GM18907 (cell line): Measurements from ENCODE around the gene SERP1.

Experiments used
- ATAC-seq: cut with Tn5 transposase; IDR thresholded peaks from one replicate; pipeline ENCODE4 v1.9.1; 2021; ENCODE audit warnings: mild to moderate bottlenecking, moderate library complexity; ENCODE audit not compliant: unreplicated experiment

The SERP1 gene

DNA sequence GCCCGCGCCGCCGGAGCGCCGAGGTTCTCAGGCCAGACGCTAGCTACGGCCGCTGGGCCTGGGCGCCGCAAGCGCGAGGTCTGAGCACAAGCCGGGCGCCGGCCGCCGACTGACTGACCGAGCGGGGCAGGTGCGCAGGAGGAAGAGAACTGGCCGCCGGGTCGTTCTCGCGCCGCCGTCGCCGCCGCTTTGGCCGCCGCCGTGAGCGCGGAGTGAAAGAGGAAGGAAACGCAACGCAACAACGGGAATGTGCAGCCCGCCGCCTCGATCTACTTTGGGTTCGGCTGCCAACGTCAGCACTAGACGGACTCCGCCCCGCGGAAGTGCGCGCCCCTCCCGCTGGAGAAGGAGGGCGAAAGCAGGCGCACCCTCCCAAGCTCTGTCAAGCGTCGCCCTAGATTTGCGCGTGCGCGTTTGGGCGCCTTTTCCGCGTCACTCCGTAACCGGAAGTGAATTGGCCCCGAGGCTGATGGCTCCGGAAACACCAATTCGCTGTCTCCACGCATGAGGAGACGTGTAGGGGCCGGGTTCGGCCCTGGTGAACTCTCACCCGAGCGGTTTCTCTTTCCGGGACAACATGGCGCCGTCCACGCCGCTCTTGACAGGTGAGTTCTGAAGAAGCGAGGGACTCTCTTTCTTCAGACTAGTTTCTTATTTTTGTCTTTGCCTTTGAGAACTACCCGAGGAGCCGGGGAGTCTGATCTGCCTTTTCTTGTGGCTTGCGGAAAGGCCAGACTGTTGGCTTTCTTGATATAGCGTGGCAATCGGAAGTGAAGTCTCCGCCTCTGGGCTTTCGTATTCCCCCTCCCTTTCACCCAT lies at the start of gene SERP1, which contains the start of gene EIF2A:
Gene SERP1 (minus strand): TSS at position 271 of the 819 bp plus-strand sequence. CDS start 361 bp downstream, outside the sequence.
Gene EIF2A (plus strand): TSS at position 562 of the 819 bp plus-strand sequence. CDS start 16 bp downstream, at position 578.
- ATAC-seq: peak; percentile 95

DNA sequence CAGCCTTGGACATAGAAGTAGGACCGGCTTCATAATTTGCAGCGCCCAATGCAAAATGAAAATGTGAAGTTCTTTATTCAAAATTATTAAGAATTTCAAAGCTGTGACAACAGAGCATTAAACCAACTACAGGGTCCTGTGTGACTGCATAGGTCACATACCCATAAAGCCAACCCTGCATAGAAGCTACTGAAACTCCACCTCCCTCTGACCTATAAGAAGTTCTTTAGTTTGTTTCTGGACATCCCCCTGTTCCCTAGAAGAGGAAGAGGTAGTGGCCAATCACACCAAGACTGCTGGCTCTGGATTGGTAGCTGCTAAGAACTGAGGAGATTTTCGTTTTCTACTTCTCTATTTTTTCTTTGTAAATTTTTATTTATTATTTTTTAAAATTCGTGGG lies 47.9 kb upstream of the SERP1 start:
- ATAC-seq: no peak

DNA sequence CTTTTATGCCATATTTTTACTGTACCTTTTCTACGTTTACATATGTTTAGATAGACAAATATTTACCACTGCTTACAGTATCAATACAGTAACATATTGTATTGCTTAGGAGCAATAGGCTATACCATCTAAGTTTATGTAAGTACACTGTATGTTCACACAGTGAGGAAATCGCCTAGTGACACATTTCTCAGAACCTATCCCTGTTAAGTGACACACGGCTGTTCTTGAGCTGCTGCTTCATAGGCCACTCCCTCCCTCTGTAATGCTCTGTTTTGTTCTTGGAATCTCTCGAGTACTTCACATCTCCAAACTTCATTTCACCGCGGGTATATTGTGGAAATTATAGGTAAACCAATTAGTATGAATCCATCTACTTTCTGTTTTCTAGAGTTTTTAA lies 43.5 kb upstream of the SERP1 start:
- ATAC-seq: no peak

DNA sequence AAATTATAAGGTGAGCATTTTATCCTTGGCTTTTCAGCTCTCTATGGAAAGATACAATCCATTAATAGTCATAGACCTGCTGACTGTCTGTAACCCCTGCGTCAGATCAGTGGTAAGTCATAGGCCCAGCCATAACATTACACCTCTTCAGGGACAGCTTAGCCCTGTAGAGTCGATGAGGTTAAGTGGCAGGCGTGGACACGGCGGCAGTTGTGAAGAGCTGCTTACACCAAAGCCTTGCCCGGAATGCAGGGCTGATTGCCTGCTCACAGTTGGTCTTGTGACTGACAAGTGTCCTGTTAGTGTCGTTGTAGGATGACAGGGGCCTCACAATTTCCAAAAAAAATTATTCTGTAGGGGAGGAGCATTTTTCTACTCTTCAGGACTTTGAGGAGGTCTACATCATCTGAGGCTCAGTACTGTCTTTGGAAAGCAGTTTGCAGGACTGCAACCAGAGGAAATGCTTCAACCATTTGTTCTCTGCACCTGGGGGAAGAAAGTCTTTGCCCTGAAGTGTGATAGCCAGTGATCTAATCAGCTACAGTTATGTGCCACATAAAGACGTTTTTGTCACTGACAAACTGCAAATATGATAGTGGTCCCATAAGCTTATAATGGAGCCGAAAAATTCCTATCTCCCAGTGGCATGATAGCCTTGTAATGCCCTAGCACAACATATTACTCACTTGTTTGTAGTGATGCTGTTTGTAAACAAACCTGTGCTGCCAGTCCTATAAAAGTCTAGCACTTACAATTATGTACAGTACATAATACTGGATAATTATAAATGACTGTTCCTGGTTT lies 41.9 kb upstream of the SERP1 start:
- no peak for ATAC-seq

DNA sequence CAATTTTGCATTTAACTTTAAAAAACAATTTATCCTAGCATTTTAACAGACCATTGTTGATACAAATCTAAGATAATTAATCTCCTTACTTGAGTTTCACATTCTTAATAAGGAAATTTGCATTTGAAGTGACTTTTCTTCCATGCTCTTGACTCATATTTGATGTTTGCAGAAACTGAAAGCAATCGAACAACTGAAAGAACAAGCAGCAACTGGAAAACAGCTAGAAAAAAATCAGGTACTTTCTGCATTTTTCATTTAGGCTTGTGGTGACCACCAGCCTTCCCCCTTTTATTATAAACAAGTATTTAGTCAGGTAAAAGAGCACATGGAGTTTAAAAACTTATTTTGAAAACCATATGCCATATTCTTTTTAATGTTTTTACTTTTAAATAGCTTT lies 36.7 kb upstream of the SERP1 start:
- ATAC-seq: peak; percentile 67

DNA sequence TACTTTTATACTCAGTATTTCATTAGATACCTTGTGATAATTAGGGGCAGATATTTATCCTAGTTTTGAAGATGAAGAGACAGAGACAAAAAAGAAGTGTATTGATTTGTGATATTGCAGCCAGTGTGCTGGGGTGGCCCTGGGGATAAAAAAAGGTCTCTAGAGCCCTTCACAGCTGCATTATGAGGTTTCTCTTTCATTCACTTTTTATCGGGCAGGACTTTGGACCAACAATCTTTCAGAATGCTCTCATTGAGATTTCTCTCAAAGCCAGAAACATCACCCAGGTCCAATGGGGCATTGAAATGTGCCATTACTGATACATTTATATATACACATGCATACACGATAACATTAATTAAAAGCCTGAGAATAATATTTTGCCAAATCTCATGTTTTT lies 36.3 kb upstream of the SERP1 start:
- ATAC-seq: peak; percentile 66

DNA sequence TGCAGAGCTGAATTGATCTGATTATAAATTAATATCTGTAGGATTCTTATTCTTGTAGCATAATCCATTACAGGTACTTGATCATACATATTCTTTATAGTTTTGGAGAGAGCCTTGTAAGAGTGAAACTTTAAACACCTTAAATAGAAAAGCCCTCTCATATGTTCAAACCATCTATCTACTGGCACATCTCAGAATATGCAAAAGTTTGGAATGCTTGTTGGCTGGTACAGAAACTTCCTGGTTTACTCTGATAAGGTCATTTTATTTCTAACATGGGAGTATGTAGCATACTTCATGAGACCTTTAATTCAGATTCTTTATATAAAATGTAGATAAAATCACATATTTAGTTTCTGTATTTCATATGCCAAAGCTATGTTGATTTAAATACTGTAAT lies 34.9 kb upstream of the SERP1 start:
- ATAC-seq: no peak

DNA sequence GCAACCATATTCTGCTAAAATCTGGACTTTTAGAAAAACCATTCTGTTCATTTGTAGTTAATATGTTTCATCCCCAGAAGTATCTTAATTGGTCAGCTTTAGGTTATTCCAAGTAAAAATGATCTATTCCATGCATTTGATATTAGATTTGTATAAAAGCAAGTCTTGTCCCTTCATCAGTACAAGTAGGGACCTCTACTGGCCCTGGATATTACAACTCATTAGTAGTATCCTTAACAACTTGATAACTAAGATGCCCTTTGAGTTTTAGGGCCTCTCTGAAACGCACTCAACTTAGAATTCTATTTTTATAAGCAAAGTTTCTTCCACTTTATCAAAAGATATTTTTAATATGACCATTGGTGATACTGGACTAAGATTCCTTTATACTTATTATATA lies 31.6 kb upstream of the SERP1 start:
- no peak for ATAC-seq

DNA sequence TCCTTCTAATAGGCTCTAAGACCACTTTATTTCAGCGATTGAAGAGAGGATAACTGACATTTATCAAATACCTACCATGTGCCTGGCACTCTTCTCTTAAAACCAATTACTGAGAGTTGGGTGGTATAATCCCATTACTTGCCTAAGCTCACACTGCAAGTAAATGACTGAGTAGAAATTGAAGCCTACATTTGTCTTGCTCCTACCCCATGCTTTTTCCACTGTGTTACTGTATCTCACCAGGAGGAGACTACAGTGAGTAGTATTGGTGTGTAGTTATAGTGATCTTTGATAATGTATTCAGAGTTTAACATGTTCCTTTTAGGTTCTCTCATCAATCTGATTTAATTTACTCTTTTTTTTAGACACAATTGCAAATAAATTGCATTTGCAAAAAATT lies 21.0 kb upstream of the SERP1 start:
- ATAC-seq: no peak

DNA sequence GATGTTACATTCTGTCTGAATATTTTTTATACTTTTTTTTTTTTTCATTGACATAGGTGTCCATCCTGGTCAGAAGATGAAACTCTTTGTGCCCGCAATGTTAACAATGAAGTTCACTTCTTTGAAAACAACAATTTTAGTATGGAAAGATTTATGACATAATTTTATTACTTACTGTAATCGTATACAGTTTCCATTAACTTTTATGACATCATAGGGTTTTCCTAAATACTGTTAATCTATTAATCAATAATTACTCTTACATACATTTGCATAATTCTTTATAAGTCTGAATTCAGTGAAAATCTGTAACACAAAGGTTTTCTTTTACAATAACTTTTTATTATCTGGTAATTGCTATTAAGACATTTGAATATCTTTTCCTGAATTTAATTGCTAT lies 17.9 kb upstream of the SERP1 start:
- no peak for ATAC-seq

DNA sequence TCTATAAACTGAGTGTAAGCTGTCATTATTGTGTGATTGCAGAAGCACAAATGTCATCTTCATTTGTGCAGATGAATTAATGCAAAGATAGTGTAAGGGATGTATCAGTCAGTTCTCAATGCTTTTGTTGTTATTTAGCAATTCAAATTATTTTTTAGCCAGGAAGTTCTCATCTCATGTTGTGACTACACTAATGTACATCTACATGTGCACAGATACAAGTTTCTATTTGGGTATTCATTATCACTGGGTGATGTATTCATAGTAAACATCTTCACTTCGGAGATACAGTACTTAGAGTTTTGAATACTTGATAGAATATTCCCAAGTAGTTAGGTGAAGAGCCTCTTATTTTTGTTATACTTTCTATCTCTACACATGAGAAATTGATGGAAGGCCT lies 11.4 kb upstream of the SERP1 start:
- no peak for ATAC-seq

DNA sequence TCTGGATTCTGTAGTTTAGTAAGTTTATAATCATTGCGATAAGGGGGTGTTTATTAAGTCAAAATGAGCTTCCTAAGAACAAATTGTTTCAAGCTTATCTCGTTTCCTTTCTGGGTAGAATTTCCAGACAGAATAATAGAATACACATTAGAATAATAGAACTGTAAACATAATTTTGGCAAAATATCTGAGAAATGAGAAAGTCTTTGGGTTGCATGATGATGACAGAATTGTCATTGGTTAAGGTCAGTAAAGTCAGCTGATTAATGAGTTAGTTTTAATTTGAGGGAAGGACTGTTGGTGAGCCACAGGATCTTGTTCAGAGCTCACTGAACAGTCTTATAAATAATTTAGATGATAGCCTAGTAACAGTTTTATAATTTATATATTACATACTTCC lies 10.5 kb upstream of the SERP1 start:
- ATAC-seq: no peak

DNA sequence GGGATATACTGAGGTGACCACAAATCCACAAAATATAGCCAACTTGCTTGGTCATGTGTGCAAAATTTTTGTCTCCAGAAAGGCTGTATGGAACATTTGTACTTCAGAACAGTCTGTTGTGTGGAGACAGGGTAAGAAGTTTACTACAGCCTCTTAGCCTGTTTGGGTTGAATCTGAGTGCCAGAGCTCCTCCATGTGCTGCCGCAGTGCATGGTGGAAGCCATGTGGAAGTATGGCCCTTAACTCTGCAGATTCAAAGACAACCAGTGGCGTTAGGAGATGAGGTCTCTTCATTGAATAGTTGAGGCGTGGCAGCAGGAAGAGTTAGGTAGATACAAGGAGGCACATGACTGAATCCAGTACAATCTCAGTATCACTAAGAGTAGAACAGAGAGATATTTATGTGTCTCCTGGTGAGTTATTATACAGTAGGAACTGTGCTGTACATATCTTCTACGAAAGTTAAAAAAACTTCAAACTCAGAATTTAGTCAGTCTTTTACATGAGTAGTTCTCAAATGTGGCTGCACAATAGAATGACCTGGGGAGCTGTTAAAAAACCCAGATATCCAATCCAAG lies 9.7 kb upstream of the SERP1 start:
- no peak for ATAC-seq

DNA sequence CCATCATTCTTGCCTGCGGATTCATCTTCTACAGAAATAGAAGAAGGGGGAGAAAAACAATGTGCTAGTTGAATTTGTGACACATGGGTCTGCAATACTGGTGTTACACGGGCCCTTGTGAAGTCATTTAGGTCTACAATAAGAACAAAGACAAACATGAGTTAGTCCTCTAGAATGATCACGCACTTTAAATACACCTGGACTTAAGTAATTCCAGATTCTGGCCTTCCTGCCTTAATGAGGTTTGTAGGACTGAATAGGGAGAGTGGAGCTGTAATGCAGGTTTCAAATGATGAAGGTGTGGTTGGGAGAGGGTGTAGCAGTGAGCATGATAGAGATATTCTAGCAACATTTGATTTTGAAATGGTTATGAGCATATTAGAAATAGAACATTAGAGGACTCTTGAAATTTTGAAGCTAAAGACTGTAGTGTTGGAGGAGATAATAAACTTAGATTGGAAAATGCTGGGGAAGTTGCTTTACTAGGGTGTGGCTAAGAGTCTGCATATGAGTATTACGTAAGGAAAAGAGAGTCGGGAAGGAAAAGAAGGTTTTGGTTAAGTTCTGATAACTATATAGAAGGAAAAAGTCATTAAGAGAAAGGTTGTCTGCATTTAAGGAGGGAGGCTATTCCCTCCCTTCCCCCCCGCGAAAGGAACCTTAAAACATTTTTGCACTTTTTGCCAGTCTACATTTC lies 897 bp upstream of the SERP1 start:
- no peak for ATAC-seq

DNA sequence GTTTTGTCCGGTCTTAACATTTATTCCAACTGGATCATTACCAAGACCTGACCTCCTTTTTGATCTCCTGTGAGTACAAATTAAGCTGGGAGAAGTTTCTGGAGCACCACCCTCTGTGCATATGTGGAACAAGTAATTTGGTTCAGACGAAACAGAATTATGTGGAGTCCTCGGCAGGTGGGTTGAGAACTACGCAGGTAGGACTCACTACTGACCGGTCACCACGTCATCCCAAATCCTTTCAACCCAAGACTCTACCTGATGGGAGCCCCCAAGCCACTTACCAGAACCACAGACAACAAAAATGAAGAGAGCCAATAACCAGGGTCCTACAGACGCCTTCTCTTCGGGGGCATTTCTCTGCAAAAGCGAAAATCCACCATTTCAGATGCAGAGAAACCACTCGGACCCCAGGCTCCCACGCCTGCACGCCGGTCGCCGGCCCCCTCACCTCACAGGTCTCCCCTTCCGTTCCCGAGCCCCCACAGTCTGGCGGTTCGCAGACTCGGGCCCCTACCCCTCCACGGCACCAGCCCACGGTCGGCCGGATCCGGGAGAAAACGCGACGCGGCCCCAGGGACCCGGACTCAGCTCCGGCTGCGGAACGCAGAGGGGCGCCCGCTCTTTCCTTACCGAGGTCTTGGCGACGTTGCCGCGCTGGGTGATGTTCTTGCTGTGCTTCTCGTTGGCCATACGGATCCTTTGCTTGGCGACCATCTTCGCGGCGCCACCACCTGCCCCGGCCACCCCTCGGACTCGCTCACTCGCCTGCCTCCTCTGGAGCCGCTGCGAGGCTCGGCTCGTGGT lies 674 bp downstream of the SERP1 start:
- ATAC-seq: peak; percentile 25

DNA sequence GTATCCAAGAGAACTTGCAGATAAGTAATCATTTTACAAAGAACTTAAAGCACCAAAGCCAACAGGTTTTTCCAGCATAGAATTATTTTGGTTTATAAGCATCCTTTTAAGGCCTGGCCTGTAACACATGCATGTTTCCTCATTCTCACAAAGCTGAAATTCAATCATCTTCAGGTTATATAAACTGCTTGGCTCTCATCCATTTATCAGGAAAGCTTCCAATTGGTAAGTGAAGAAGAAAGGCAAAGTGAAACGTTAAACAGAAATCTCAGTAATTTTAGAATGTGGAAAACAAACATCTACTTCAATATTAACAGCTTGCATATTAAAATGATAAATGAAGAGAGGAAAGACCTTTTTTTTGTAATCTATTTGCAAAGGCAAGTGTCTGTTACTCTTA lies 1.6 kb downstream of the SERP1 start:
- no peak for ATAC-seq

DNA sequence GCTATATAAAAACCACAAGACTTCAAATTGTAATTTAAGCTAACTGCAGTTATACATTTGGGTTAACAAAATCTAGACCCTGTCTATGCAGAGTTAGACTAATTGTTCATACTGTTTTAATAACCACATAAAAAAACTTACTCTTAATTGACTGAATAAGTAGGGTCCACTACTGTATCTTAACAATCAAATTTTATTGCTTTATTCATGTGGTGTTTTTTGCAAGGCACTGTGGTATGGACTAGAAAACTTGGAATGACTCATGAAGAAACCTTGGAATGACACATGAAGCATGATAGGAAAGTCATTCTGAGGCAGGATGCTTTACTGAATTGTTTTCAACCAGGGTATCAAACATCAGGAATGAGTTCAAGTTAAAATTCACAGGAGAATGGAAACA lies 2.3 kb downstream of the SERP1 start:
- no peak for ATAC-seq

DNA sequence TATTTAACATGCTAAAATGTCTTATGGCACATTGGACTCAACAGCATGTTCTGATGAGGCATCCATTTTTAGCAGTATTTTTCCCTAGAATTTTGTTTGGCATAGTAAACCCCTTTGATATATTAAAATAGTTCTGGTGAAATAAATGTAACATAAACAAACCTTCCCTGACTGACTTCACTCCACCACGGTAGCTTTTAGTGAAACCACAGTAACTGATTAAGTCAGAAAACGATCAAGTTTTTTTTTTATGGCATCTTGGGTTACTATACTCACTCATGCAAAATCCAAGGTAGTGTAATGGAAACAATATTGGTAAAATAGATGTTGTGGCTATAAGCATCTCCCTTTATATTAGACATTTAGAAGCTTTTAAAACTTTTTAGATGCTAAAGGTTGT lies 2.8 kb downstream of the SERP1 start:
- no peak for ATAC-seq

DNA sequence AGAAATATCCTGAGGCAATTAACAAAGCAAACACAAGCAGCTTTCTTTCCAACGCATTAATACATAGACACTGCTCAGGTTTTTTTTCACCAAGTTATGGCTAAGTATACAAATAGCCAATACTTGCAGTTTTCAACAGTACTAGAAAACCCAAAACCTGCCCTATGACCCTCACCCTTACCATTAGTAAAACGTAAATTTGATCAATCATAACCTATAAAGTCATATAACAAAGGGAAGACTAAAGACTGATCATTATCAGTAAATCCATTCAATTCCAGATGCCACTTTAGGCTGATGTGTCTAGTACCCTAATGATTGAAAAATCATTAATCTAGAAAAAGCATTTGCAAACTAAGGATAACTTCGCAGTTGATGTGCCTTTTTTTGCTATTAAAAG lies 3.2 kb downstream of the SERP1 start:
- no peak for ATAC-seq

DNA sequence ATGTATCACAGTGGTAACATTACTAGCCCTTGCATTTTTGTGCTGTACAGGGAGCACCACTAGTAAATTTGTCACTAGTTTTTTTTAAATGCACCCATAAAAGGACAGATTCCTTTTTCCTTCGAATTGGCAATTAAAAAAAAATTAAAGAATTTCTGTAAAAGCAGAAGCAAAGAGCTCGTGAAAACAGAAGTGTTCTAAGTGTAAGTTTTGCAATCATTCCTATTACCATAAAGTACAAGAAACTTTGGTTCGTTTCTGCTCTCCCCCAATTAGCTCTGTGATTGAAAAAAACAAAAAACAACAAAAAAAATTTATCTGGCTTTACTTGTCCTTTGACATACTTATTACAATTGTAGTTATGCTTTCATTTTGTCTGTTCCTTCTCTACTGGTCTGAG lies 5.3 kb downstream of the SERP1 start:
- ATAC-seq: no peak
